Measurements from ENCODE around the gene RPAP2.

Gene RPAP2

GRCh38 chr1:92447976-92448375, 149.1 kb downstream of the RPAP2 start:
- no peak for DNase-seq

Measured in amniotic stem cell (primary cell).